HuH-7 (cell line): ENCODE data around the gene MRPL34.

Experiments used
- DNase-seq: peaks from one replicate; pipeline ENCODE4 v3.0.0; 2011; ENCODE audit warnings: low spot score

Gene MRPL34

GRCh38 chr19:17309965-17310461 is 4.3 kb downstream of the MRPL34 start:
- DNase-seq = no peak

- DNase-seq = no peak
Observed at GRCh38 chr19:17311455-17312188, 6.0 kb downstream of the MRPL34 start.

GRCh38 chr19:17312189-17313113 is 6.8 kb downstream of the MRPL34 start:
- no peak for DNase-seq

GRCh38 chr19:17314007-17314593 is 8.4 kb downstream of the MRPL34 start:
- no peak for DNase-seq

- no peak for DNase-seq
Observed at GRCh38 chr19:17318966-17319365, 13.3 kb downstream of the MRPL34 start.

- no peak for DNase-seq
Observed at GRCh38 chr19:17319473-17320238, 14.0 kb downstream of the MRPL34 start.

GRCh38 chr19:17320435-17320834 is 14.8 kb downstream of the MRPL34 start:
- no peak for DNase-seq

- no peak for DNase-seq
Observed at GRCh38 chr19:17321655-17322489, 16.2 kb downstream of the MRPL34 start.

- DNase-seq = no peak
Observed at GRCh38 chr19:17322854-17323253, 17.2 kb downstream of the MRPL34 start.

- DNase-seq = no peak
Observed at GRCh38 chr19:17323300-17323963, 17.8 kb downstream of the MRPL34 start.

- DNase-seq = no peak
Observed at GRCh38 chr19:17323964-17324332, 18.3 kb downstream of the MRPL34 start.

GRCh38 chr19:17324357-17325114 is 18.9 kb downstream of the MRPL34 start:
- no peak for DNase-seq

- no peak for DNase-seq
Observed at GRCh38 chr19:17325133-17325532, 19.5 kb downstream of the MRPL34 start.

- DNase-seq = no peak
Observed at GRCh38 chr19:17325881-17326594, 20.4 kb downstream of the MRPL34 start.

- no peak for DNase-seq
Observed at GRCh38 chr19:17326595-17326966, 20.9 kb downstream of the MRPL34 start.

GRCh38 chr19:17327068-17327653 is 21.5 kb downstream of the MRPL34 start:
- DNase-seq = no peak

GRCh38 chr19:17327654-17328516 is 22.2 kb downstream of the MRPL34 start:
- no peak for DNase-seq
